ENCODE results near the gene SELL. TPM values are rescaled to one million over a fixed set of nuclear protein-coding genes. Genes with fewer than 3 reads are reported as not detected.

SELL gene
- total and polyA plus RNA-seq, 5 donors from 2014 or later: 370 to 2,165 (median 1,933) TPM

GRCh38 chr1:169701261-169702005 is 10.0 kb downstream of the SELL start:
- Mint-ChIP-seq H3K4me1 (peaks cover 54 to 99% (median 87%) of the 10 kb centered on the region in 4 donors), H3K4me3 (peak overlapping the region; percentile 92 to 99 (median 95)), H3K9me3 (no peaks in the 10 kb centered on the region), H3K27ac (peak overlapping the region in 2 of 3 donors; percentile 93 to 99), H3K27me3 (no peaks in the 10 kb centered on the region), H3K36me3 (peaks cover 78% of the 10 kb centered on the region)
- Histone ChIP-seq H3K36me3 (ENCODE audit: control insufficient read depth, insufficient read depth, low read length) (peaks cover 68% of the 10 kb centered on the region), H3K4me1 (ENCODE audit: control insufficient read depth, insufficient read depth, low read length, poor library complexity, severe bottlenecking) (peaks cover 100% of the 10 kb centered on the region), H3K4me3 (ENCODE audit: low read depth, low read length) (peak overlapping the region; percentile 99), H3K27me3 (ENCODE audit: control insufficient read depth, insufficient read depth, low read length) (no peaks in the 10 kb centered on the region), H3K27ac (ENCODE audit: insufficient read depth, low read length, poor library complexity, severe bottlenecking) (peak overlapping the region; percentile 88), H3K9me3 (ENCODE audit: control insufficient read depth in 2 of 2, low read length in 2 of 2) (no peaks in the 10 kb centered on the region)
- ATAC-seq (ENCODE audit: low read depth in 2 of 2) (peak; percentile 48 to 54), DNase-seq (peak in 2 of 3 donors; percentile 60 to 75)

GRCh38 chr1:169699707-169700106 is 11.7 kb downstream of the SELL start:
- H3K9me3 Mint-ChIP-seq: no peaks in the 10 kb centered on the region
- no peaks in the 10 kb centered on the region for H3K9me3 ChIP-seq (ENCODE audit: control insufficient read depth in 2 of 2, low read length in 2 of 2)
- peak overlapping the region; percentile 88 for H3K27ac ChIP-seq (ENCODE audit: insufficient read depth, low read length, poor library complexity, severe bottlenecking)
- no peaks in the 10 kb centered on the region for H3K27me3 ChIP-seq (ENCODE audit: control insufficient read depth, insufficient read depth, low read length)
- peaks cover 55% of the 10 kb centered on the region for H3K36me3 ChIP-seq (ENCODE audit: control insufficient read depth, insufficient read depth, low read length)
- H3K4me3 ChIP-seq (ENCODE audit: low read depth, low read length): peak overlapping the region; percentile 73
- peaks cover 78% of the 10 kb centered on the region for H3K36me3 Mint-ChIP-seq
- H3K4me3 Mint-ChIP-seq: peak overlapping the region; percentile 92 to 99 (median 94)
- H3K4me1 ChIP-seq (ENCODE audit: control insufficient read depth, insufficient read depth, low read length, poor library complexity, severe bottlenecking): peaks cover 100% of the 10 kb centered on the region
- no peaks in the 10 kb centered on the region for H3K27me3 Mint-ChIP-seq
- peak overlapping the region in 2 of 3 donors; percentile 93 to 99 for H3K27ac Mint-ChIP-seq
- peaks cover 52 to 99% (median 86%) of the 10 kb centered on the region in 4 donors for H3K4me1 Mint-ChIP-seq
- DNase-seq (peak in 2 of 3 donors; percentile 40 to 51), ATAC-seq (ENCODE audit: low read depth in 2 of 2) (peak; percentile 17 to 25)

GRCh38 chr1:169698976-169699375 is 12.4 kb downstream of the SELL start:
- ATAC-seq (ENCODE audit: low read depth in 2 of 2): no peak
- peaks cover 55 to 99% (median 87%) of the 10 kb centered on the region in 4 donors for H3K4me1 Mint-ChIP-seq
- H3K9me3 ChIP-seq (ENCODE audit: control insufficient read depth in 2 of 2, low read length in 2 of 2): no peaks in the 10 kb centered on the region
- H3K27me3 Mint-ChIP-seq: no peaks in the 10 kb centered on the region
- peak overlapping the region; percentile 73 for H3K4me3 ChIP-seq (ENCODE audit: low read depth, low read length)
- H3K4me1 ChIP-seq (ENCODE audit: control insufficient read depth, insufficient read depth, low read length, poor library complexity, severe bottlenecking): peaks cover 100% of the 10 kb centered on the region
- peaks cover 47% of the 10 kb centered on the region for H3K36me3 ChIP-seq (ENCODE audit: control insufficient read depth, insufficient read depth, low read length)
- H3K27ac Mint-ChIP-seq: peak overlapping the region in 2 of 3 donors; percentile 93 to 99
- no peaks in the 10 kb centered on the region for H3K9me3 Mint-ChIP-seq
- peak overlapping the region; percentile 88 for H3K27ac ChIP-seq (ENCODE audit: insufficient read depth, low read length, poor library complexity, severe bottlenecking)
- H3K36me3 Mint-ChIP-seq: peaks cover 78% of the 10 kb centered on the region
- peak overlapping the region; percentile 92 to 99 (median 94) for H3K4me3 Mint-ChIP-seq
- DNase-seq: peak in 2 of 3 donors; percentile 39 to 85
- H3K27me3 ChIP-seq (ENCODE audit: control insufficient read depth, insufficient read depth, low read length): no peaks in the 10 kb centered on the region

GRCh38 chr1:169697755-169698154 is 13.7 kb downstream of the SELL start:
- no peaks in the 10 kb centered on the region for H3K27me3 Mint-ChIP-seq
- H3K4me3 Mint-ChIP-seq: peak overlapping the region in 3 of 4 donors; percentile 92 to 99 (median 94)
- H3K4me3 ChIP-seq (ENCODE audit: low read depth, low read length): peak overlapping the region; percentile 58

GRCh38 chr1:169696273-169697100 is 14.9 kb downstream of the SELL start:
- no peaks in the 10 kb centered on the region for H3K27me3 ChIP-seq (ENCODE audit: control insufficient read depth, insufficient read depth, low read length)
- no peak for ATAC-seq (ENCODE audit: low read depth in 2 of 2)
- Mint-ChIP-seq H3K27me3 (no peaks in the 10 kb centered on the region), H3K36me3 (peaks cover 61% of the 10 kb centered on the region), H3K27ac (peak overlapping the region in 2 of 3 donors; percentile 72 to 97), H3K9me3 (peaks cover 0 to 1% (median 0%) of the 10 kb centered on the region in 7 donors), H3K4me1 (peaks cover 47 to 92% (median 78%) of the 10 kb centered on the region in 4 donors), H3K4me3 (peak overlapping the region; percentile 46 to 77 (median 60))
- H3K9me3 ChIP-seq (ENCODE audit: control insufficient read depth in 2 of 2, low read length in 2 of 2): no peaks in the 10 kb centered on the region
- no peak for DNase-seq
- H3K4me1 ChIP-seq (ENCODE audit: control insufficient read depth, insufficient read depth, low read length, poor library complexity, severe bottlenecking): peaks cover 100% of the 10 kb centered on the region
- peak overlapping the region; percentile 58 for H3K4me3 ChIP-seq (ENCODE audit: low read depth, low read length)
- H3K27ac ChIP-seq (ENCODE audit: insufficient read depth, low read length, poor library complexity, severe bottlenecking): peak overlapping the region; percentile 88
- peaks cover 28% of the 10 kb centered on the region for H3K36me3 ChIP-seq (ENCODE audit: control insufficient read depth, insufficient read depth, low read length)

More at GRCh38 chr1:169697755-169698154, 13.7 kb downstream of the SELL start:
- Mint-ChIP-seq H3K27ac (peak overlapping the region in 2 of 3 donors; percentile 93 to 99), H3K9me3 (peaks cover 0 to 1% (median 0%) of the 10 kb centered on the region in 7 donors), H3K4me1 (peaks cover 53 to 99% (median 86%) of the 10 kb centered on the region in 4 donors), H3K36me3 (peaks cover 69% of the 10 kb centered on the region)
- no peak for DNase-seq
- H3K27me3 ChIP-seq (ENCODE audit: control insufficient read depth, insufficient read depth, low read length): no peaks in the 10 kb centered on the region
- H3K4me1 ChIP-seq (ENCODE audit: control insufficient read depth, insufficient read depth, low read length, poor library complexity, severe bottlenecking): peaks cover 100% of the 10 kb centered on the region
- H3K9me3 ChIP-seq (ENCODE audit: control insufficient read depth in 2 of 2, low read length in 2 of 2): no peaks in the 10 kb centered on the region
- H3K36me3 ChIP-seq (ENCODE audit: control insufficient read depth, insufficient read depth, low read length): peaks cover 35% of the 10 kb centered on the region
- ATAC-seq (ENCODE audit: low read depth in 2 of 2): no peak
- H3K27ac ChIP-seq (ENCODE audit: insufficient read depth, low read length, poor library complexity, severe bottlenecking): peak overlapping the region; percentile 88

- ATAC-seq (ENCODE audit: low read depth in 2 of 2): peak; percentile 52 to 53
- H3K27ac ChIP-seq (ENCODE audit: insufficient read depth, low read length, poor library complexity, severe bottlenecking): peak overlapping the region; percentile 88
- peaks cover 100% of the 10 kb centered on the region for H3K4me1 ChIP-seq (ENCODE audit: control insufficient read depth, insufficient read depth, low read length, poor library complexity, severe bottlenecking)
- Mint-ChIP-seq H3K4me1 (peaks cover 49 to 91% (median 71%) of the 10 kb centered on the region in 4 donors), H3K27me3 (no peaks in the 10 kb centered on the region), H3K9me3 (peaks cover 0 to 1% (median 0%) of the 10 kb centered on the region in 7 donors), H3K36me3 (peaks cover 60% of the 10 kb centered on the region), H3K27ac (peak overlapping the region in 2 of 3 donors; percentile 92 to 99), H3K4me3 (peak overlapping the region; percentile 40 to 84 (median 54))
- peak; percentile 32 to 91 (median 79) for DNase-seq
- H3K9me3 ChIP-seq (ENCODE audit: control insufficient read depth in 2 of 2, low read length in 2 of 2): no peaks in the 10 kb centered on the region
- no peaks in the 10 kb centered on the region for H3K27me3 ChIP-seq (ENCODE audit: control insufficient read depth, insufficient read depth, low read length)
- H3K36me3 ChIP-seq (ENCODE audit: control insufficient read depth, insufficient read depth, low read length): peaks cover 32% of the 10 kb centered on the region
- peak overlapping the region; percentile 79 for H3K4me3 ChIP-seq (ENCODE audit: low read depth, low read length)
Observed at GRCh38 chr1:169694304-169695075, 16.9 kb downstream of the SELL start.
